ENCODE results near the gene SSC5D.

GRCh38 chr19:55485439-55486011 lies 2.7 kb upstream of the SSC5D start:
- TF ChIP-seq CTCF (conservative IDR thresholded peaks at IDR 0.05; ENCODE audit: low read depth in 2 of 2) (no peak), EZH2 (IDR thresholded peaks at IDR 0.05; ENCODE audit: low read depth, unreplicated experiment) (no peak), EZH2phosphoT487 (IDR thresholded peaks at IDR 0.05; ENCODE audit: unreplicated experiment) (no peak), POLR2AphosphoS5 (IDR thresholded peaks at IDR 0.05; ENCODE audit: low read depth) (no peak), REST (IDR thresholded peaks at IDR 0.05; ENCODE audit: unreplicated experiment) (no peak), NANOG (IDR thresholded peaks at IDR 0.05; ENCODE audit: borderline replicate concordance) (no peak), ETS1 (IDR thresholded peaks at IDR 0.05) (no peak)
